ENCODE results near the gene FOCAD. TPM values are rescaled to one million over a fixed set of nuclear protein-coding genes. Genes with fewer than 3 reads are reported as not detected.

The FOCAD gene
- total RNA-seq, 1 experiment from 2014 or later: 17.1 TPM

DNA sequence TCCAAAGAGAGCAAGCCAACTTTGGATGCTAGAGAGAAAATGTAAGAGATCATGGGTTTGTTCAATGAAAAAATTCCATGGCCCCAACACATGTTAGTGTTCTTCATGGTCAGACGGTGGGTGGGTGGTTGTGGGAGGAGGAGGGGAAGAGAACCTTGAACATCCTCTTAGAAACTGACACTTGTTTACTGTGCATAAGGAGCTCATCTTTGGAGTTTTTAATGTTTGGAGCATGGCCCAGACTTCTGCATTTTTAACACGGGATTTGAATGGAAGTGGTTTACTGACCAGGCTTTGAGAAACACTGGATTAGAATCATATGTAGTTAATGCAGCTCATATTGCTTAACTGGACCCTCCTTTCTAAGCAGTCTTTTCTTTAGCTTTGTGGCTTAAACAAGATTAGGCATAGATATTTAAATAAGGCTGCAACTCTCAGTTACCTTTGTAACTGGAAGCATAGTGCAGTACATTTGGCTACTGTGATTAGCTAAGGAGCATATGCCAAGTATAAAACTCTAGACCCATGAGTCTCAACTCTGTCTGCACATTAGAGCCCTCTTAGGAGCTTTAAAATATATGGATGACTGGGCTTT is 60.1 kb downstream of the FOCAD start:
- Histone ChIP-seq H3K4me3 (no peak overlapping the region), H3K9me3 (ENCODE audit: insufficient read depth, low read depth) (no peaks in the 10 kb centered on the region), H4K20me1 (ENCODE audit: insufficient read depth) (no peaks in the 10 kb centered on the region), H3K79me2 (ENCODE audit: low read depth) (no peaks in the 10 kb centered on the region), H3K4me2 (no peak overlapping the region), H3K9me2 (ENCODE audit: insufficient read depth) (no peaks in the 10 kb centered on the region), H3K4me1 (replicated peaks; ENCODE audit: insufficient read depth) (no peaks in the 10 kb centered on the region), H2AFZ (no peak overlapping the region), H3F3A (ENCODE audit: insufficient read depth, low read depth) (no peaks in the 10 kb centered on the region), H3K36me3 (ENCODE audit: low read depth) (no peaks in the 10 kb centered on the region), H3K27me3 (ENCODE audit: insufficient read depth, low read depth) (no peaks in the 10 kb centered on the region), H3K27ac (no peak overlapping the region)
- intact Hi-C loops (cut with micrococcal nuclease; ENCODE audit: unreplicated experiment): no loop called here
- POLR2A ChIA-PET (ENCODE audit: unreplicated experiment): no interaction called here
- DNase-seq: no peak
- BruUV-seq (replicated peaks): no TSS peak
- no peak for TF ChIP-seq CTCF (conservative IDR thresholded peaks at IDR 0.05)
- TF ChIP-seq EZH2 (IDR thresholded peaks at IDR 0.05; ENCODE audit: low read depth): no peak
- CTCF ChIA-PET: no interaction called here

DNA sequence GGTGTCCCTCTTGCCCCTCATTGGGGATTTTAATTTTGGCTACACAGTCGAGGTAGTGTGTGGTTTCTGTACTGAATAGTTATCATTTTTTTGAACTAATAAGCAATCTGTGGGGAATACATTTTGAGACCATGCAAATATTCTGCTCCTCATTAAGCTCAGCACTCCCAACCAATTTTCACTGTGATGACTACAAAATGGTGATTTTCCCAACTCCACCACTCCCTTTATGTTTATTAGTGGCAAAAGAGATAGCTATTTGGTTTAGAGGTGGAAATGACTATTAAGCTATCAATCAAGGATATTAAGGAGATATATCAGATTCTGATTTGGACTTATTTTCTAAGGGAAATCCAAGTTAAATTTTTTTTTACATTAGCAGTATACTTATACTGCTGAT is 62.9 kb downstream of the FOCAD start:
- Histone ChIP-seq H3K4me2 (no peak overlapping the region), H3K9me2 (ENCODE audit: insufficient read depth) (no peaks in the 10 kb centered on the region), H2AFZ (no peak overlapping the region), H3K27me3 (ENCODE audit: insufficient read depth, low read depth) (no peaks in the 10 kb centered on the region), H3F3A (ENCODE audit: insufficient read depth, low read depth) (no peaks in the 10 kb centered on the region), H3K27ac (no peak overlapping the region), H3K4me3 (no peak overlapping the region), H3K4me1 (replicated peaks; ENCODE audit: insufficient read depth) (no peaks in the 10 kb centered on the region), H4K20me1 (ENCODE audit: insufficient read depth) (no peaks in the 10 kb centered on the region), H3K36me3 (ENCODE audit: low read depth) (no peaks in the 10 kb centered on the region), H3K79me2 (ENCODE audit: low read depth) (no peaks in the 10 kb centered on the region), H3K9me3 (ENCODE audit: insufficient read depth, low read depth) (no peaks in the 10 kb centered on the region)
- intact Hi-C loops (cut with micrococcal nuclease; ENCODE audit: unreplicated experiment): no loop called here
- no TSS peak for BruUV-seq (replicated peaks)
- POLR2A ChIA-PET (ENCODE audit: unreplicated experiment): no interaction called here
- no peak for TF ChIP-seq CTCF (conservative IDR thresholded peaks at IDR 0.05)
- CTCF ChIA-PET: no interaction called here
- DNase-seq: no peak

DNA sequence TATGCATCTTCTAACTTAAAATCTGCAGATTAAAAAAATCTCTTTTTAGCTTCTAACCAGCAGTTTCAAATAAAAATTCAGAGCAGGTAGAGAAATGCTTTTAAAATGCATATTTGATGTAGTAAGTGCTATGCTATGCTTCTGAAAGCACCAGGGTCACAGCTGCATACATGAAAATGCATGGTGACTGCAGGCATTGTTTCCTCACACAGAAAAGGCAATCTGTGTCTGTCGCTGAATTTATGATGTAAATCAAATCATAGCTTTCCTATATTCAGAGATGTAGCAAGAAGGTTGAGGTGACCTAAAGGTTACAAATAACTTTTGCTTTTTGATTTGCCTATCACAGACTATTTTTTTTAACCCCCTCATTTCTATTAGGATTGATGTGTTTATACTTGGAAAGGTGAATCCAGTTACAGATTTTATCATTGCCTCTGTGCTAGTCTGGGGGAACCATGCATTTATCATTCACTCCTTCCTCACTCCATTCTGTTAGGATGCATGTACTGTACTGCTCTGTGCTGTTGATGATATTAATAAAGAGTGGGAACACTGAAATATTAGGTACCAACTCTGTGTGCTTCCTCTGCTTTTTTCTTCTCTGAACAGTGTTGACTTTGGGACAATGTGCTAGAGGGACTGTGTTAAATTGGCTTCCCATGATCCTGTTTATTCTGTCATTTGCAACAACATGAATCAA is 65.6 kb downstream of the FOCAD start:
- ChIA-PET POLR2A (ENCODE audit: unreplicated experiment) (no interaction called here), CTCF (no interaction called here)
- Histone ChIP-seq H3K4me2 (no peak overlapping the region), H2AFZ (no peak overlapping the region), H3F3A (ENCODE audit: insufficient read depth, low read depth) (peaks cover 8% of the 10 kb centered on the region), H3K9me2 (ENCODE audit: insufficient read depth) (no peaks in the 10 kb centered on the region), H3K9me3 (ENCODE audit: insufficient read depth, low read depth) (no peaks in the 10 kb centered on the region), H3K27me3 (ENCODE audit: insufficient read depth, low read depth) (no peaks in the 10 kb centered on the region), H4K20me1 (ENCODE audit: insufficient read depth) (no peaks in the 10 kb centered on the region), H3K79me2 (ENCODE audit: low read depth) (no peaks in the 10 kb centered on the region), H3K4me1 (replicated peaks; ENCODE audit: insufficient read depth) (peaks cover 13% of the 10 kb centered on the region), H3K4me3 (no peak overlapping the region), H3K27ac (no peak overlapping the region), H3K36me3 (ENCODE audit: low read depth) (no peaks in the 10 kb centered on the region)
- no peak for TF ChIP-seq EZH2 (IDR thresholded peaks at IDR 0.05; ENCODE audit: low read depth)
- TF ChIP-seq CTCF (conservative IDR thresholded peaks at IDR 0.05): no peak
- intact Hi-C loops (cut with micrococcal nuclease; ENCODE audit: unreplicated experiment): no loop called here
- no TSS peak for BruUV-seq (replicated peaks)
- DNase-seq: no peak
